ENCODE results near the gene PGM2L1.

GRCh38 chr11:74412733-74413359 lies 14.6 kb upstream of the PGM2L1 start:
- TF ChIP-seq TAF1 (conservative IDR thresholded peaks at IDR 0.05), result no peak
- no peak for TF ChIP-seq CTCF (IDR thresholded peaks at IDR 0.05; ENCODE audit: low read depth, low read length, missing input control)
- no peak for TF ChIP-seq REST (IDR thresholded peaks at IDR 0.05)
- no peak for TF ChIP-seq RAD21 (IDR thresholded peaks at IDR 0.05)

Data from liver (tissue), 3 donors.